ENCODE measurements around the gene PRRX1.

GRCh38 chr1:170686291-170686690 is 22.4 kb downstream of the PRRX1 start:
- no peak for TF ChIP-seq ARNTL (CRISPR knock-in tag; IDR thresholded peaks at IDR 0.05; ENCODE audit: borderline replicate concordance, low read depth)
- no peak for TF ChIP-seq CSDC2 (CRISPR knock-in tag; IDR thresholded peaks at IDR 0.05)
- no peak for TF ChIP-seq CSRNP3 (CRISPR knock-in tag; IDR thresholded peaks at IDR 0.05)
- TF ChIP-seq RARB (CRISPR knock-in tag; IDR thresholded peaks at IDR 0.05) = no peak
- TF ChIP-seq TSHZ2 (CRISPR knock-in tag; IDR thresholded peaks at IDR 0.05) = no peak
- no peak for TF ChIP-seq ZNF8 (CRISPR knock-in tag; IDR thresholded peaks at IDR 0.05)
- no peak for TF ChIP-seq SNAI2 (CRISPR knock-in tag; IDR thresholded peaks at IDR 0.05)
